CD4-positive, alpha-beta T cell treated with Interleukin-4 for 1 hour (primary cell): ENCODE data around the gene EHMT2.
"Not testable (repeated sequence)": the region's sequence is repeated elsewhere in the genome, so short reads cannot be mapped to it uniquely, and the experiment has no call there.

Source experiments
- DNase-seq, 2 donors: peaks; one replicate each; pipeline ENCODE4 v3.0.0-alpha.2; 2020 to 2022

EHMT2 gene

GRCh38 chr6:31911826-31912585 lies 14.5 kb upstream of the EHMT2 start:
- DNase-seq: no peak

GRCh38 chr6:31909298-31909697 lies 11.8 kb upstream of the EHMT2 start:
- DNase-seq: not testable (repeated sequence)

- DNase-seq: no peak
These were observed 11.3 kb upstream of the EHMT2 start for GRCh38 chr6:31908791-31909190.

DNA sequence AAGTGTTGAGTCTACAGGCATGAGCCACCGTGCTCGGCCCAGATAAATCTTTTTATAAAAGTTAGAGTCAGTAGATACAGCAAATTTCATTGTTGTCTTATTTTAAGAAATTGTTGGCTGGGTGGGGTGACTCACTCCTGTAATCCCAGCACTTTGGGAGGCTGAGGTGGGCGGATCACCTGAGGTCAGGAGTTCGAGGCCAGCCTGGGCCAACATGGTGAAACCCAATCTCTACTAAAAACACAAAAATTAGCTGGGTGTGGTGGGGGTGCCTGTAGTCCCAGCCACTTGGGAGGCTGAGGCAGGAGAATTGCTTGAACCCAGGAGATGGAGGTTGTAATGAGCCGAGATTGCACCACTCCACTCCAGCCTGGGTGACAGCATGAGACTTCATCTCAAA lies 10.8 kb upstream of the EHMT2 start:
- not testable (repeated sequence) for DNase-seq

DNA sequence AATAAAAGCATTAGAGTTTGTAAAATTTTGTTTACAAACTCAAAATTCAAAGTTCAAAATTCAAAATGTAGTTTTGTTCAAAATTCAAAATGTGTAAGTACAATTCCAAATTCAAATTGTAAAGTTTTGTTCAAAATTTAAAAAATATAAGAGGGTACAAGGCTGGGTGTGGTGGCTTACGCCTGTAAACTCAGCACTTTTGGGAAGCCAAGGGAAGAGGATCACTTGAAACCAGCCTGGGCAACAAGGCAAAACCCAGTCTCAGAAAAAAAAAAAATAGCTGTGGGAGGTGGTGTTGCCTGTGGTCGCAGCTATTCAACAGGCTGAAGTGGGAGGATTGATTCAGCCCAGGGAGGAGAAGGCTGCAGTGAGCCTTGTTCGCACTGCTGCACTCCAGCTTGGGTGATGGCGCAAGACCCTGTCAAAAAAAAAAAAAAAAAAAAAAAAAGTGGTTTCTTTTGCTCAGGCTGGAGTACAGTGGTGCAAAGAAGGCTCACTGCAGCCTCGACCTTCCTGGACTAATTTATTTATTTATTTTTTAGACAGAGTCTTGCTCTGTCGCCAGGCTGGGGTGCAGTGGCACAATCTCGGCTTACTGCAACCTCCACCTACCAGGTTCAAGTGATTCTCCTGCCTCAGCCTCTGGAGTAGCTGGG lies 9.8 kb upstream of the EHMT2 start:
- DNase-seq: no peak

DNA sequence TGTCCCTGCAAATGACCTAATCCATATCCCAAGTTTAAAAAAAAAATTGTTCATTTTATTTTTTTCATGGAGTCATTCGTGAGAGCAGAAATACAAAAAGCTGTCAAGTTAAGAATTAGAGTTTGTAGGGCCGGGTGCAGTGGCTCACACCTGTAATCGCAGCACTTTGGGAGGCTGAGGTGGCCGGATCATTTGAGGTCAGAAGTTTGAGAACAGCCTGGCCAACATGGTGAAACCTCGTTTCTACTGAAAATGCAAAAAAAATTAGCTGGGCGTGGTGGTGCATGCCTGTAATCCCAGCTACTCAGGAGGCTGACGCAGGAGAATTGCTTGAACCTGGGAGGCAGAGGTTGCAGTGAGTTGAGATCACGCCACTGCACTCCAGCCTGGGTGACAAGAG lies 9.2 kb upstream of the EHMT2 start:
- DNase-seq: not testable (repeated sequence)

DNA sequence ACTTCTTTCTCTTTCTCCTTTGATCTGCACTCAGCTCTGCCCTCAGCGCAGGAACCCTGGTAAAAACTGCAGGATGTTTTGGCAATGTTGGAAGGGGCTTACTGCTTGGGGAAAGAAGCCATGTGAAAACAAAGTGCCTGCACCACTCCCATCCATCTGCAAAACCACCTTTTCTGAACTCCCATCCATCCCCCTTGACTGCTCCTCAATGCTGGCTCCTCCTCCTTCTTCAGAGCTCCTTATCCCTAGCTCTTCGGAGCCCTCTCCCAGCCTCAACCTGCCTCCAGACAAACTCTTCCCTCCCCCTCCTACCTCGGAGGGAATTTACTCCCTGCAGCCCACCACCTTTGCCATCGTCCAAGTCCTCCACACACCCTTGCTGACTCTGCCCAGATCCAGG lies 8.6 kb upstream of the EHMT2 start:
- no peak for DNase-seq

GRCh38 chr6:31905041-31905440 lies 7.5 kb upstream of the EHMT2 start:
- DNase-seq: no peak

DNA sequence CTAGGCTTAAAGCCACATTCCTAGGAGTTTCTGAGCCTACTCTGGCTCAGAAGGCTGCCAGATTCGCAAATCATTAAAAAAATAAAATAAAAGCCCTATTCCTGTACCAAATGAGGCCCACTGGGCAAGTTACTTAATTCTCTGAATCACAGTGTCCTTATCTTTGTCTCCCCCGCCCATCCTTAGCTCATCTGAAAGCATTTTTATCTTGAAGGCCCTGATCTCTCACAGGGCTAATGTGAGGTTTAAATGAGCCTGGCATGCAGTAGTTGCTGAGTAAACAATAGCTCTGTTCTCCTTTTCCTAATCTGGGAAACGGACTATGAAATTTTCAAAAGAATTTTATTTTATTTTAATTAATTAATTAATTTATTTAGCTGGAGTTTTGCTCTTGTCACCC lies 6.5 kb upstream of the EHMT2 start:
- no peak for DNase-seq

DNA sequence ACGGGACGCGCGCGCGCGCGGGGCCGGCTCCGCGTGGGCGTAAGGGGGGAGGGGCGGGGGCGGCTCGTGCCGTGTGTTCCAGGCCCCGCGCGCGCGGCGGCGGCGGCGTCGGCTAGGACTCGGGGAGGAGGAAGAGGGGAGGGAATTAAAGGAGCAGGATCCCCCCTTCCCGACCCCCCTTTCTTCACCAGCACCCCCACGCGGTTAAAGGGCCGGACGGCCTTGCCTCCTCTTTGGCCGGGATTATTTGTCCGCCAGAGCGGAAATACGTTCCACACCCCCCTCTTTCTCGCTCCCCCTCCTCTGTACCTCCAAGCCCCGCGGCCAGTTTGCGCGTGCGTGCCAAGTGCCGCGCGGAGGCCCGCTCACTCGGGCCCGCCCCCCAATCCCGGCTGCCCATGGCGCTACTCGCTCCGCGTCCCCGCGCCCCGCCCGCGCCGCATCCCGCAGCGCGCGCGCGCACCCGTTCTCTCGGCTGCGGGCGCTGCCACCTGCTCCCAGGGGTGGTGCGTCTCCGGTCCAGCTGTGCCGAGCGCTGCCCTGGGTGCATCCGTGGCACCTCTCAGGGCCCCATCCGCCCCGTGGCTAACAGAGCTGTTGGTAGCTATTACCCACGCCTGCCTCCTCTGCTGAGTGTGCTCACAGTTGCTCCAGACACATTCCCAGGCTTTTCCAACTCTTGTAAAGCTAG lies 4.6 kb upstream of the EHMT2 start, which contains the start of gene ZBTB12:
Gene ZBTB12 (minus strand): TSS at position 134 of the 691 bp plus-strand sequence. CDS start 781 bp downstream, outside the sequence.
- DNase-seq: peak; percentile 90

DNA sequence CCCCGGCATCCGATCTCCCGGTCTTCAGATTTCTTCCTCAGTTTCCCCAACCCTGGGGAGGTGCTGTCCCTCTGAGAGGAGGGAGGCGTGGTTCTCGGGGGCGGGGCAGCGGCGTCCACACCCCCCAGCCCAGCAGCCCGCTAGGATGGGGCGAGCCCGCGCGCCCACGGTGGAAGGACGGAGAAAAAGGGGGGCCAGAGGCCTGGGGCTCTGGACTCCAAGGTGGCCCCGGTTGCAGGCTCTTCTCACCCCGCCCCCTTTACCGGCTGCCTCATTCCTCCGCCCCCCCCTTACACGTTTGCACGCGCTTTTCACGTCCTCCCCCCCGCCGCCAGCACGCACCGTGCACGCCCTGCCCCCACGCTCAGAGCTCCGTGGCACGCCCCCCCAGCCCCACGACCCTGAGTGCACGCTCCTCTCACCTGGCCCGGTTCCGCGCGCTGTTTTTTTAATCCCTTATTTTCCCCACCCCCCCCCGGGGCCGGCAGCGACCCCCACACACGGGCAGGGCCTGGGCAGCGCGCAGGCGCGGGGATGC lies 4.0 kb upstream of the EHMT2 start:
- DNase-seq: peak; percentile 63 to 69

GRCh38 chr6:31900917-31901414 lies 3.5 kb upstream of the EHMT2 start:
- DNase-seq: no peak

DNA sequence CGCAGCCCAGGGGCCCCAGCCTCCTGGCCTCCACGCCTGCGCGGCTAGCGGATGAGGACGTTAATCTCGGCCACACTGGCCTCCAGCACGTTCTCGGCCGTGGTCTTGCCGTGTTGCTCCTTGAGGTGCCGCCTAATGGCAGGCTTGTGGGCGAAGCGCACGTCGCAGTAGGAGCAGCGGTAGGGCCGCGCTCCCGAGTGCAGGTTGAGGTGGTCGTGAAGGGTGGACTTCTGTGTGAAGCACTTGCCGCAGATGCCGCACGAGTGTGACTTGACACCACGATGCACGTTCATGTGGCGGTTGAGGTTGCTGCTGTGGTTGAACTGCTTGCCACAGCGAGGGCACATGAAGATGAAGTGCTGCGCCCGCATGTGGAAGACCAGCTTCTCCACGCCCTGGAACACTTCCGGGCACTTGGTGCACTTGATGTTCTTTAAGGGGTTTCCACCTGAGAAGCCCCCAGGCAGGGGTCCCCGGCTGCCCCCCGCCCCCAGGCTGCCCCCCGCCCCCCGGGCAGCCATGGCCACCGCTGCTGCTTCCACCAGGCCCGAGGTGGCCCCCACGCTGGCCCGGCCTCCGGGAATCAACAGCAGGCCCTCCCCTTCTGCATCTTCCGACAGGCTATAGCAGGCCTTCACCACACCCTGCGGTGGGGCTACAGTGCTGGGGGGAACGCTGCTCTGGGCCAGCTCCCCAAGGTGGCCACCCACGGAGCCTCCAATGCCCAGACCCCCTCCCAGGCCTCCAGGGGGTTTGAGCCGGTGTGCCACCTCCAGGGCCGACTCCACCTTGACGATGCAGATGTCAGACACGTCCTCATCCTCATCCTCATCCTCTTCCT lies 2.6 kb upstream of the EHMT2 start:
- DNase-seq: peak in 1 of 2 donors; percentile 34

GRCh38 chr6:31899215-31899614 lies 1.7 kb upstream of the EHMT2 start:
- DNase-seq: no peak

DNA sequence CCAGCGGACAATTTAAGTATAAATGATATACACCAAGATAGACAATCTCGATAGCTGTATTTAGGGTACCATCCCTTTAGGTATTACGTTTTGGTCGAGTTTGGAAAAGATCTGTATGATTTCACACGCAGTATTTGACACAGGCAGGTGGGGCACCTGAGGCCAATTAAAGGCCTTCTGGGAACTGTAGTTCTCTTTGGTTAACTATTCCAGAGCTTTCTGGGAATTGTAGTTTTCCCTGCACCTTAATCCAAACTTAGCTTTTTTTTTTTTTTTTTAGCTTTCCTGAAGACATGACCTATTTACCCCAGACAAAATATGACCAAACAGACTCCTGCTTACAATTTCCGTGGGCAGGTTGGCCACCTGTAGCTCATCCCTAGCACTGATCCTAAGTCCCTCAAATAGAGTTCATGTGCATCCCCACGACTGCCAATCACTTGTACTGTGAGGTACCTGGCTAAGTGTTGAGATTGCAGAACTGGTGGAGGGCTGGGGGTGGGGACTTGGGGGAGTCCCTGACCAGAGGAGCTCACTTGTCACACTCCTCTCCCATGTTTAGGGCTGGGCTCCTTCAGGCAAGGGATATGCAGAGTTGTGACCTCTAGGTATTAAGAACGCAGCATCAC lies 999 bp upstream of the EHMT2 start:
- DNase-seq: peak; percentile 44 to 77

- no peak for DNase-seq
These were observed 464 bp downstream of the EHMT2 start for GRCh38 chr6:31896856-31897611.

DNA sequence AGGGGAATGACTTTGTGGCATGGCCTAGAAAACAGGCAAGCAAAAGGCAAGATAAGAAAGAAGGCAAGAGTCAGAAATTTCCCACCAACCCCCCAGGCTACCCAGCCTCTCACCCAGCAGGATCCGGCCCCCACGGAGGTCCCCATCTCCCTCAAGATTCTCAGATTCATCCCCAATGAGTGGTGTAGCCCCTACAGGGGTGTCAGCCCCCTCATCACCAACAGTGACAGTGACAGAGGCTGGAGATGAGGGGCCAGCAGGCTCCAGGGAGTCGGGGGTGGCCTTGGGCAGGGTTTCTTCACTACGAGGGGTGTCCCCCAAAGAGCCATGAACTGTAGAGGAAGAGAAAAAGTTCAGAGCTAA lies 1.0 kb downstream of the EHMT2 start:
- no peak for DNase-seq

DNA sequence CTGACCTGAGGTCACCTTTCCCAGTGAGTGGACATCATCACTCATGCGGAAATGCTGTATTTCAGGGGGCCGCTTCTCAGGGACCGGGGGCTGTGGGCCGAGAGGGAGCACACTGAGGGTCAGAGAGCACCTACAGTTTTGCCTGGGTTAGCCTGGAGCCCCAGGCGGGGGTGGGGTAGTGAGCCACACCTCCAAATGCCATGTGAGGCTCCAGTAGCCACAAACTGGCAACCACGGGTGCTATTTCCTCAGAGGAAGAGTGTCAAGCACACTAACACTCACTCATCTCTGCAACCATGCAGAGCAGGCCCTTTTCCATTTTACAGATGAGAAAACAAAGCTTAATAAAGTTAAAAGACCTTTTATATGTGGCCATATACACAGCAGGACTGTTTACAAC lies 4.7 kb downstream of the EHMT2 start:
- DNase-seq: no peak

DNA sequence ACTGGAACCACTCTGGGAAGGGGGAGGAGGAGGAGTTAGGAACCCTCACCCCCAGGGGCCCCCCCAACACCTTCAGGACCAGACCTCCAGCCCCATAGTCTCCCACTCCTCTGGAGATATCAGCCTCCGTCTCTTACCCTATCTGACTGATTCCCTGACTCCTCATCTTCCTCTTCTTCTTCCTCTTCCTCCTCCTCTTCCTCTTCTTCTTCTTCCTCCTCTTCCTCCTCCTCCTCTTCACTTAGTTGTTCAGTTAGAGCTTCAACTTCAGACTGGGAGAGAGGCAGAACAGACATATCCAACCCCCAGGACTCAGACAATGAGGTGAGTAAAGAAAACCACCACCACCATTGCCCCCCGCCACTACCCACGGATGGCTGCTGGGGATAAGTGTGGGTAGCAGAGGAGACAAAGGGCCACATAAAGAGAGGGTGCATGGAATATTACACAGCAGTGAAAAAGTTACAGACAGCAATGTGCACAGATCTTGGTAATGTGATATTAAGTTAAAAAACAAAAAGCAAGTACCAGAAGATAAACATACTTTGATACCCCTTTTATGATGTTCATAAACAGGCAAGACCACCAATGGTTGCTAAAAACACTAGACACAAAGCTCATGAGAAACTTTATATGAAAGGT lies 8.0 kb downstream of the EHMT2 start:
- no peak for DNase-seq
